Stimulated activated CD8-positive, alpha-beta memory T cell treated with anti-CD3 and anti-CD28 coated beads, Interleukin-15, amount 100 ng/mL, for 24 hours (primary cell): ENCODE data around the gene ABCC6.
"Not testable (repeated sequence)": the region's sequence is repeated elsewhere in the genome, so short reads cannot be mapped to it uniquely, and the experiment has no call there.

Experiments
- DNase-seq: peaks from one replicate; pipeline ENCODE4 v3.0.0-alpha.2; 2020; ENCODE audit warnings: low read depth

The ABCC6 gene

GRCh38 chr16:16222850-16223661 lies at the start of gene ABCC6:
Gene ABCC6, minus strand, starts transcription at chr16:16223494. Its CDS starts 60 bp downstream, at chr16:16223434.
- not testable (repeated sequence) for DNase-seq

- not testable (repeated sequence) for DNase-seq
Measured at GRCh38 chr16:16272573-16273221, 49.4 kb upstream of the ABCC6 start.

- DNase-seq: not testable (repeated sequence)
Measured at GRCh38 chr16:16271658-16272057, 48.4 kb upstream of the ABCC6 start.

- not testable (repeated sequence) for DNase-seq
Measured at GRCh38 chr16:16268185-16268808, 45.0 kb upstream of the ABCC6 start.

GRCh38 chr16:16267708-16268107 lies 44.4 kb upstream of the ABCC6 start:
- not testable (repeated sequence) for DNase-seq

- not testable (repeated sequence) for DNase-seq
Measured at GRCh38 chr16:16265044-16265443, 41.8 kb upstream of the ABCC6 start.

GRCh38 chr16:16263947-16264346 lies 40.7 kb upstream of the ABCC6 start:
- not testable (repeated sequence) for DNase-seq

- DNase-seq: not testable (repeated sequence)
Measured at GRCh38 chr16:16262954-16263555, 39.8 kb upstream of the ABCC6 start.

GRCh38 chr16:16259971-16260370 lies 36.7 kb upstream of the ABCC6 start:
- not testable (repeated sequence) for DNase-seq

GRCh38 chr16:16258822-16259221 lies 35.5 kb upstream of the ABCC6 start:
- not testable (repeated sequence) for DNase-seq

- DNase-seq: not testable (repeated sequence)
Measured at GRCh38 chr16:16257301-16257923, 34.1 kb upstream of the ABCC6 start.

GRCh38 chr16:16252377-16252776 lies 29.1 kb upstream of the ABCC6 start:
- DNase-seq: not testable (repeated sequence)

- DNase-seq: not testable (repeated sequence)
Measured at GRCh38 chr16:16249621-16250330, 26.5 kb upstream of the ABCC6 start.

- DNase-seq: not testable (repeated sequence)
Measured at GRCh38 chr16:16247439-16247838, 24.1 kb upstream of the ABCC6 start.

- not testable (repeated sequence) for DNase-seq
Measured at GRCh38 chr16:16246578-16247262, 23.4 kb upstream of the ABCC6 start.

GRCh38 chr16:16243886-16244285 lies 20.6 kb upstream of the ABCC6 start:
- not testable (repeated sequence) for DNase-seq

- not testable (repeated sequence) for DNase-seq
Measured at GRCh38 chr16:16240667-16241066, 17.4 kb upstream of the ABCC6 start.

GRCh38 chr16:16237738-16238137 lies 14.4 kb upstream of the ABCC6 start:
- DNase-seq: not testable (repeated sequence)

GRCh38 chr16:16237071-16237470 lies 13.8 kb upstream of the ABCC6 start:
- DNase-seq: not testable (repeated sequence)

GRCh38 chr16:16232692-16233061 lies 9.4 kb upstream of the ABCC6 start:
- DNase-seq: not testable (repeated sequence)
